Astrocyte (in vitro differentiated cells and primary cell): ENCODE results near the gene CRYGN. TPM values are rescaled to one million over a fixed set of nuclear protein-coding genes. Genes with fewer than 3 reads are reported as not detected.

Experiments
- DNase-seq: peaks from one replicate; pipeline ENCODE4 v3.0.0-alpha.2; 2010; ENCODE audit warnings: low read depth
- FAIRE-seq: peaks from 2 replicates; lab custom pipeline; 2011; peaks lifted over from hg19 to GRCh38; lab: Jason Lieb, UNC
- H2AFZ ChIP-seq: 2 replicates; pipeline ENCODE4 v1.6.0; 2012; ENCODE audit warnings: low read depth, low read length, inconsistent platforms
- H3K27ac ChIP-seq: 2 replicates; pipeline ENCODE4 v1.5.1; 2011; ENCODE audit warnings: low read depth, low read length, inconsistent platforms
- H3K27me3 ChIP-seq: 2 replicates; pipeline ENCODE4 v1.6.0; 2011; ENCODE audit warnings: low read length, inconsistent platforms; ENCODE audit not compliant: insufficient read depth
- H3K36me3 ChIP-seq: 2 replicates; pipeline ENCODE4 v1.5.1; 2011; ENCODE audit warnings: low read length, inconsistent platforms; ENCODE audit not compliant: insufficient read depth
- H3K4me1 ChIP-seq: 2 replicates; pipeline ENCODE4 v1.5.1; 2011; ENCODE audit warnings: low read length, inconsistent platforms; ENCODE audit not compliant: insufficient read depth
- H3K4me2 ChIP-seq: 2 replicates; pipeline ENCODE4 v1.6.0; 2012; ENCODE audit warnings: low read length, inconsistent platforms
- H3K4me3 ChIP-seq: 2 replicates; pipeline ENCODE4 v1.5.1; 2011; ENCODE audit warnings: low read depth, mild to moderate bottlenecking, low read length, inconsistent platforms; ENCODE audit not compliant: insufficient read depth
- H3K79me2 ChIP-seq: 2 replicates; pipeline ENCODE4 v1.6.0; 2012; ENCODE audit warnings: mild to moderate bottlenecking, low read length, inconsistent platforms; ENCODE audit not compliant: insufficient read depth
- H3K9ac ChIP-seq: 2 replicates; pipeline ENCODE4 v1.6.0; 2012; ENCODE audit warnings: mild to moderate bottlenecking, low read length, inconsistent platforms
- H3K9me3 ChIP-seq: 2 replicates; pipeline ENCODE4 v1.5.1; 2012; ENCODE audit warnings: low read depth, mild to moderate bottlenecking, low read length, inconsistent platforms; ENCODE audit not compliant: insufficient read depth
- H4K20me1 ChIP-seq: 2 replicates; pipeline ENCODE4 v1.6.0; 2012; ENCODE audit warnings: low read length, inconsistent platforms; ENCODE audit not compliant: insufficient read depth
- H3K27ac Mint-ChIP-seq: one replicate; pipeline ENCODE4 v1.8.0; 2021; ENCODE audit warnings: mild to moderate bottlenecking, mixed read lengths; ENCODE audit not compliant: unreplicated experiment
- H3K27me3 Mint-ChIP-seq: one replicate; pipeline ENCODE4 v1.8.0; 2021; ENCODE audit warnings: low read depth, mixed read lengths; ENCODE audit not compliant: unreplicated experiment
- H3K36me3 Mint-ChIP-seq: one replicate; pipeline ENCODE4 v1.8.0; 2021; ENCODE audit warnings: low read depth, mixed read lengths; ENCODE audit not compliant: unreplicated experiment
- H3K4me1 Mint-ChIP-seq: one replicate; pipeline ENCODE4 v1.8.0; 2021; ENCODE audit warnings: low read depth, mixed read lengths; ENCODE audit not compliant: unreplicated experiment
- H3K4me3 Mint-ChIP-seq: one replicate; pipeline ENCODE4 v1.8.0; 2021; ENCODE audit warnings: mild to moderate bottlenecking, moderate library complexity, mixed read lengths; ENCODE audit not compliant: unreplicated experiment
- H3K9me3 Mint-ChIP-seq: one replicate; pipeline ENCODE4 v1.8.0; 2021; ENCODE audit warnings: mild to moderate bottlenecking, mixed read lengths; ENCODE audit not compliant: unreplicated experiment
- EZH2 ChIP-seq: IDR thresholded peaks from 2 replicates; pipeline ENCODE4 v1.6.1; 2012; ENCODE audit warnings: mild to moderate bottlenecking, low read length, inconsistent platforms; ENCODE audit not compliant: insufficient read depth
- total RNA-seq: library from RNA; stranded (reverse); gene quantifications from 2 replicates; pipeline ENCODE4 v1.2.1, GENCODE V29; 2021
- TF ChIP-seq, protein P1 (sequence below): IDR thresholded peaks from 2 replicates; pipeline ENCODE4 v1.5.1; 2011; ENCODE audit warnings: low read depth, mild to moderate bottlenecking, inconsistent platforms, low read length, moderate library complexity; ENCODE audit not compliant: insufficient read depth

Gene CRYGN
- total RNA-seq, 1 donor from 2014 or later: not detected

GRCh38 chr7:151451626-151452571 is 12.0 kb upstream of the CRYGN start:
- Mint-ChIP-seq H3K4me1 (no peaks in the 10 kb centered on the region), H3K9me3 (no peaks in the 10 kb centered on the region), H3K4me3 (no peak overlapping the region), H3K27me3 (peaks cover 29% of the 10 kb centered on the region), H3K27ac (no peak overlapping the region), H3K36me3 (no peaks in the 10 kb centered on the region)
- H3K4me3 ChIP-seq: no peak overlapping the region
- H3K36me3 ChIP-seq: no peaks in the 10 kb centered on the region
- H3K27ac ChIP-seq: no peak overlapping the region
- no peak overlapping the region for H3K4me2 ChIP-seq
- no peak for FAIRE-seq
- H3K27me3 ChIP-seq: no peaks in the 10 kb centered on the region
- no peak for DNase-seq
- H2AFZ ChIP-seq: no peak overlapping the region
- H3K9me3 ChIP-seq: no peaks in the 10 kb centered on the region
- H3K4me1 ChIP-seq: peaks cover 3% of the 10 kb centered on the region
- no peak for TF ChIP-seq EZH2
- TF ChIP-seq, protein P1, sequence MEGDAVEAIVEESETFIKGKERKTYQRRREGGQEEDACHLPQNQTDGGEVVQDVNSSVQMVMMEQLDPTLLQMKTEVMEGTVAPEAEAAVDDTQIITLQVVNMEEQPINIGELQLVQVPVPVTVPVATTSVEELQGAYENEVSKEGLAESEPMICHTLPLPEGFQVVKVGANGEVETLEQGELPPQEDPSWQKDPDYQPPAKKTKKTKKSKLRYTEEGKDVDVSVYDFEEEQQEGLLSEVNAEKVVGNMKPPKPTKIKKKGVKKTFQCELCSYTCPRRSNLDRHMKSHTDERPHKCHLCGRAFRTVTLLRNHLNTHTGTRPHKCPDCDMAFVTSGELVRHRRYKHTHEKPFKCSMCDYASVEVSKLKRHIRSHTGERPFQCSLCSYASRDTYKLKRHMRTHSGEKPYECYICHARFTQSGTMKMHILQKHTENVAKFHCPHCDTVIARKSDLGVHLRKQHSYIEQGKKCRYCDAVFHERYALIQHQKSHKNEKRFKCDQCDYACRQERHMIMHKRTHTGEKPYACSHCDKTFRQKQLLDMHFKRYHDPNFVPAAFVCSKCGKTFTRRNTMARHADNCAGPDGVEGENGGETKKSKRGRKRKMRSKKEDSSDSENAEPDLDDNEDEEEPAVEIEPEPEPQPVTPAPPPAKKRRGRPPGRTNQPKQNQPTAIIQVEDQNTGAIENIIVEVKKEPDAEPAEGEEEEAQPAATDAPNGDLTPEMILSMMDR: no peak
- H4K20me1 ChIP-seq: no peaks in the 10 kb centered on the region
- H3K79me2 ChIP-seq: no peaks in the 10 kb centered on the region
- H3K9ac ChIP-seq: no peak overlapping the region

DNA sequence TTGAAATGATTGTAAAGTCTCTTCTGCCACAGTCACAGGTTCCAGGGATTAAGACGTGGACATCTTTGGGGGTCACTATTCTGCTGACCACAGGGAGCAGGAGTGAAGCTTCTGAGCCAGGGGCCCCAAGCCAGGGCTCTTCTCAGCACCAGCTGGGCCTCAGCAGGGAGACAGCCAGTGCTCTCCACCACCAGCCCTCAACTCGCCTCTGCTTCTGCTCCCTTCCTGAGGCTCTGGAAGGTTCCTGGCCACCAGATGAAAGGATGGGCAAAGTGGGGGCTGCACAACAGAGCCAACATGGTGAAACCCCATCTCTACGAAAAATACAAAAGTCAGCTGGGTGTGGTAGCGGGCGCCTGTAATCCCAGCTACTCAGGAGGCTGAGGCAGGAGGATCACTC is 11.2 kb upstream of the CRYGN start:
- Histone ChIP-seq H3K27me3 (no peaks in the 10 kb centered on the region), H3K4me3 (no peak overlapping the region), H3K27ac (no peak overlapping the region), H3K4me1 (peaks cover 3% of the 10 kb centered on the region), H3K9ac (no peak overlapping the region), H3K36me3 (no peaks in the 10 kb centered on the region), H3K79me2 (no peaks in the 10 kb centered on the region), H4K20me1 (no peaks in the 10 kb centered on the region), H2AFZ (no peak overlapping the region), H3K4me2 (no peak overlapping the region), H3K9me3 (no peaks in the 10 kb centered on the region)
- Mint-ChIP-seq H3K27ac (no peak overlapping the region), H3K36me3 (no peaks in the 10 kb centered on the region), H3K9me3 (no peaks in the 10 kb centered on the region), H3K27me3 (peaks cover 34% of the 10 kb centered on the region), H3K4me1 (peaks cover 3% of the 10 kb centered on the region), H3K4me3 (no peak overlapping the region)
- no peak for TF ChIP-seq EZH2
- TF ChIP-seq, protein P1: no peak
- FAIRE-seq (no peak), DNase-seq (no peak)

DNA sequence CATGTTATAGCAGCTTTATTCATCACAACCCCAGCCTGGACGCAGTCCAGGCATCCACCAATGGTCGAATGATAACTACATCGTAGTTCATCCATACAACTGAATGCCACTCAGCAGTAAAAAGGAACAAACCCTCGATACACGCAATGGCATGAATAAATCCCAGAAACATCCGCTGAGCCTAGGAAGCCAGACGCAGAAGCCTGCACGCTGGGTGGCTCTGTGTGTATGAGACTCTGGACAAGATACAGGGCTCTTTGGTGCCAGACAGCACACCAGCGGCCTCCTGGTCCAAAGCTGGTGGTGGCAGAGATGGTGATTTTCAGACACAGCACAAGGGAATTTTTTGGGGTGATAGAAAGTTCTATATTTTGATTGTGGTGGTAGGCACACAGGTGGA is 10.0 kb upstream of the CRYGN start:
- DNase-seq: no peak
- no peak for TF ChIP-seq EZH2
- TF ChIP-seq, protein P1: no peak
- no peaks in the 10 kb centered on the region for H3K9me3 ChIP-seq
- no peak overlapping the region for H3K27ac ChIP-seq
- no peaks in the 10 kb centered on the region for H3K79me2 ChIP-seq
- Mint-ChIP-seq H3K9me3 (no peaks in the 10 kb centered on the region), H3K4me3 (no peak overlapping the region), H3K4me1 (peaks cover 3% of the 10 kb centered on the region), H3K36me3 (no peaks in the 10 kb centered on the region), H3K27me3 (peaks cover 40% of the 10 kb centered on the region), H3K27ac (no peak overlapping the region)
- H3K9ac ChIP-seq: no peak overlapping the region
- H2AFZ ChIP-seq: no peak overlapping the region
- H3K4me1 ChIP-seq: peaks cover 3% of the 10 kb centered on the region
- FAIRE-seq: no peak
- H3K36me3 ChIP-seq: no peaks in the 10 kb centered on the region
- H3K4me3 ChIP-seq: no peak overlapping the region
- H4K20me1 ChIP-seq: no peaks in the 10 kb centered on the region
- no peak overlapping the region for H3K4me2 ChIP-seq
- H3K27me3 ChIP-seq: no peaks in the 10 kb centered on the region
